LoVo (cell line): ENCODE measurements around the gene DNAJB13.

Experiments
- DNase-seq: peaks from one replicate; pipeline ENCODE4 v3.0.0-alpha.2; 2016; ENCODE audit warnings: low spot score

DNAJB13 gene

DNA sequence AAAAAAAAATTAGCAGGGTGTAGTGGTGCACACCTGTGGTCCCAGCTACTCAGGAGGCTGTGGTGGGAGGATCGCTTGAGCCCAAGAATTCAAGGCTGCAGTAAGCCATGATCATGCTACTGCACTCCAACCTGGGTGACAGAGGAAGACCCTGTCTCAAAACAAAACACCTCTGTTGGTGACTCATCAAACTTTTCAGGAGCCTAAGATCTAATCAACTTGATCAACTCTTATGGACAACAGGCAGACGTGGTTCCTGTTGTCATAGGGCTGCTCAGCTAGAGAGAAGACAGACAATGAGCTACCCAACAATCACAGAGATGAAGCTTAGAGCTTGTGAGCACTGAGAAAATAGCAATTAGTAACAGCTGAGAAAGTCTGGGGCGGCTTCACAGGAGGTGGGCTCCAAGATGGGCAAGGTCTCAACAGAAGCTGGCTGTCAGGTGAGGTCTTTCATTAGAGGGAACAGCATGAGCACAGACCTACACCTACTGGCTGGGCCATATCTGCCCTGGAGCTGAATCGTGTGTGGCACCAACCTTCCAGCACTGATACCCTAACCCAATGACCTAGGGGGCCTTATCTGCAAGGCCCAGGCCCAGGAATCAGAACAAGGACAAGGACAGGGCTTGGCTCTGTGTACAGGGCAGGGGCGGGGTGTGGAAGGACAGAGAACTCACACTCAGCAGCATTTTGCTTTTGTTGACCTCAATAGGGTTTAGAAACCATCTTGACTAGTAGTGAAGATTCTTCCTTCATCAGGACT is 65.3 kb downstream of the DNAJB13 start:
- DNase-seq = no peak

DNA sequence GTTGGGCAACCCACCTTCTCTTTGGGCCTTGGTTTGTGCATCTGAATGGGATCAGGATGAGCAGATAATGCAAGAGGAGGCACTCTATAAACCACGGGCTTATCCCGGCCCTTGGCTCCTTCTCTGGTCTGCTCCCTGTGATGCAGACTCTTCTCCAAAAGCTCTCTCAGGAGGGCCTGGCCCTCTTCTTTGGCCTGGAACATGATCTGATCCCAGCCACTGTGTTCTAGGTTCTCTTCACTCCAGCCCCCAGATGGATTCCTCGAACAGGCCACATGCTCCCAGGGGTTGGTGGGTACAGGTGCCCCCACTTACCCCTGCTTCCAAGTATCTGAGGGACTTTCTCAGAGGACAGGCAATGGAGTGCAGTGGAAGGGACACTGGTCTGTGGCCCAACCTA is 66.8 kb downstream of the DNAJB13 start:
- DNase-seq = no peak

DNA sequence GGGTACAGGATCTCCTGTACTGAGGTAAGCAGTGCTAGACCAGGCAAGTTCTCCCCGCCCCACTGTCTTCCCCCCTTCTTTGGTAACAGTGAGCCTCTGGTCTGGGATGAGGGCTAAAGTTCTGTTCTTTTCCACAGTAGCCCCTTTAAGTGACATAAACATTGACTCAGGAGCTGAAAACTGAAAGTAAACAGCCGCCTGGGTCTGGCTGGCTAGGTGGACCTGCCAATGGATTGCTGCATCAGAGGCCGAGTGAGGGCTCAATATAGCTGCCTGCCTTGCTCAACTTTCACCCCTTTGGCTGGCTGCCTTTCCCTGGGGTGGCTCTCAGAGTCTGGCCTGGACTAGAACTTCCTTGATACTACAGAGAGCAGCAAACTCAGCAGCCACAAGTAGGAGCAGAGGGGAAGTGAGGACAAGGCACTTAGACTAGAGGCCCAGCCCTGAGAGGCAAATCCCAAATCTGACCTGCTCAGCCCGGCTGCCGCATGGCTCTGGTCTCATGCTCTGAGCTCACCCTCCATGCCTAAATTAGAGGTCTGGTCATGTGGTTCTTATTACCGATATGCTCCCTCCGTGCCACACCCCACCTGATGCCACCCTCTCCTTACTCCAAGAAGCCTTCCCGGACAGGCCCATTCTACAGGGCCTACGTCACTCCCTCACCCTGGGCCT is 67.6 kb downstream of the DNAJB13 start:
- DNase-seq = peak; percentile 57

DNA sequence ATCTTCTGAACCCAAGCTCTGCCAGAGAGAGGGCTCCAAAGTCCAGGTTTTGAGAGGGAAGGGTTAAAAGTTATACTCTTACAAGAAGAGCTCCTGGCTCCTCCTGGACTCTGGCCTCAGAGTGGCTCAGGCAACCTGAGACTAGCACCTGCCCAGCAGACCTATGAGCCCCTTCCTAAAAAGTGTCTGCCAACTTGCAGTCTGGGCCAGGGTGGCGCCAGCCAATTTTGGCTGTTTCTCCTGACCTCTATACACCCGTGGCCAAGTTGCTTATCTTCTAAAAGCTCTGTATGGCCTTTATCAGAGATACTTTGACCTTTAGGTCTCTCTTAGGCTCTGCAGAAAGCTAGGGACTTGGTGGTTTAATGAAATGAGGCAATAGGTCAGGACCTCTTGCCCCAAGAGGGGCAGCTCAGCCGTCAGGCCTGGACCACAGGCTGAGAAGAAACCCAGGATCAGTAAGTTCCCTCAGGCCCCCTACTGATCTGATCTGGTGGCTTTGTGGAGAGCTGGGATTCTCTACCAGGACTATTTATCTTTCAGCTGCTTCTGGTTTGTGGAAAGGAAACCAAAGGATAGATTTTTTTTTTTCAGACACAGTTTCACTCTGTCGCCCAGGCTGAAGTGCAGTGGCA is 68.4 kb downstream of the DNAJB13 start:
- no peak for DNase-seq

DNA sequence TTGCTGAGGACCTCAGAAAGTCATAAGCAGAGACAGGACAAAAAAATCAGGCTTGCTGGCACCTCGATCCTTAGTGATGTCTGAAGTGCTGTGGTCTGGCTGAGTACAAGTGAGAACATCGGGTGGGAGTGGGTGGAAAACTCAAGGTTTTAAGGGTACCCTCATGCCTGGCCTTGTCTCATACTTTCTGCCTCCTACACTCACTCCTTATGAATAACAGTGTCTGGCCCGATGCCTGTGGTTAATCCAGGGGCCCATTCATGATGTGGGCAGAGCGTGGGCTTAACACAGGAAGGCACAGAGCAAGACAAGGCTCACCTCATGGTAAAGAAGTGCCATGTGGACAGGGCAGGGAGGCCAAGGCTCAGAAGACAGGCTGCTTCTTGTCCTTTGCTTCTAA is 69.0 kb downstream of the DNAJB13 start:
- no peak for DNase-seq
